ENCODE data around the gene PLXNA2.
A peak's percentile ranks its signal among the peaks of the same experiment; 100 is the strongest.

PLXNA2 gene

GRCh38 chr1:207999274-207999915 lies 244.8 kb downstream of the PLXNA2 start:
- DNase-seq (ENCODE audit: low read depth in 2 of 2) = no peak

GRCh38 chr1:207998691-207999090 lies 245.5 kb downstream of the PLXNA2 start:
- DNase-seq (ENCODE audit: low read depth in 2 of 2) = no peak

GRCh38 chr1:207997486-207998268 lies 246.5 kb downstream of the PLXNA2 start:
- peak; percentile 2 to 4 for DNase-seq (ENCODE audit: low read depth in 2 of 2)

GRCh38 chr1:207996636-207997035 lies 247.5 kb downstream of the PLXNA2 start:
- no peak for DNase-seq (ENCODE audit: low read depth in 2 of 2)

- DNase-seq (ENCODE audit: low read depth in 2 of 2) = no peak
Observed at GRCh38 chr1:207995576-207995975, 248.6 kb downstream of the PLXNA2 start.

- DNase-seq (ENCODE audit: low read depth in 2 of 2) = no peak
Observed at GRCh38 chr1:207993477-207994445, 250.4 kb downstream of the PLXNA2 start.

- DNase-seq (ENCODE audit: low read depth in 2 of 2) = no peak
Observed at GRCh38 chr1:207992677-207993236, 251.4 kb downstream of the PLXNA2 start.

GRCh38 chr1:207991583-207992026 lies 252.6 kb downstream of the PLXNA2 start:
- DNase-seq (ENCODE audit: low read depth in 2 of 2) = no peak

GRCh38 chr1:207990876-207991582 lies 253.2 kb downstream of the PLXNA2 start:
- DNase-seq (ENCODE audit: low read depth in 2 of 2) = no peak

- no peak for DNase-seq (ENCODE audit: low read depth in 2 of 2)
Observed at GRCh38 chr1:207990455-207990854, 253.7 kb downstream of the PLXNA2 start.

- no peak for DNase-seq (ENCODE audit: low read depth in 2 of 2)
Observed at GRCh38 chr1:207988326-207989165, 255.6 kb downstream of the PLXNA2 start.

- DNase-seq (ENCODE audit: low read depth in 2 of 2) = no peak
Observed at GRCh38 chr1:207987164-207987563, 257.0 kb downstream of the PLXNA2 start.

GRCh38 chr1:207985996-207986395 lies 258.2 kb downstream of the PLXNA2 start:
- DNase-seq (ENCODE audit: low read depth in 2 of 2) = no peak

- DNase-seq (ENCODE audit: low read depth in 2 of 2) = no peak
Observed at GRCh38 chr1:207984831-207985572, 259.2 kb downstream of the PLXNA2 start.

GRCh38 chr1:207983044-207983635 lies 261.0 kb downstream of the PLXNA2 start:
- DNase-seq (ENCODE audit: low read depth in 2 of 2) = no peak

- no peak for DNase-seq (ENCODE audit: low read depth in 2 of 2)
Observed at GRCh38 chr1:207981976-207982375, 262.2 kb downstream of the PLXNA2 start.

- no peak for DNase-seq (ENCODE audit: low read depth in 2 of 2)
Observed at GRCh38 chr1:207978441-207978840, 265.7 kb downstream of the PLXNA2 start.

GRCh38 chr1:207977876-207978275 lies 266.3 kb downstream of the PLXNA2 start:
- DNase-seq (ENCODE audit: low read depth in 2 of 2) = no peak
